NCI-H2171 treated with DMSO at 0.1 percent for 48 hours (cell line): ENCODE results near the gene PTH.

Experiments
- DNase-seq: peaks from one replicate; lab custom pipeline; 2025; lab: John Stamatoyannopoulos, UW

PTH gene

DNA sequence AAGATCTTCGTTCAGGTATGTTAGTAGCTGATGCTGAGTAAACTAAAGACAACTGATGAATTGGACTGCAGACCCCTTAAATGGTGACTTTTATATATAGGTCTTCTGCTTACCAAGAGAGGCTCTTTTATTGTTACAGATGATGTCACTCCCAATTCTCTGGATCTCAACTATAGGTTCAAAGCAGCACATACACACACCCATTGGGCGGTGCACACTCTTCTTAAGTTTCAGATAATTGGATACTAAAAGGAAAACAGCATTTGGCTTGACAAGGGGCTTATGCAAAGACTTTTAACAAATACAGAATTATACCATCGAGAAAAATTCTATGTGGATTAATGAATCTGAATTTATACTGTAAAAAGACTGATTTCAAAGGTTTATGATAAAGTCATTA is at the start of gene PTH:
Gene PTH, minus strand, starts transcription at position 69 of the 400 bp plus-strand sequence. CDS start 3,142 bp downstream, outside the sequence.
- DNase-seq = no peak

DNA sequence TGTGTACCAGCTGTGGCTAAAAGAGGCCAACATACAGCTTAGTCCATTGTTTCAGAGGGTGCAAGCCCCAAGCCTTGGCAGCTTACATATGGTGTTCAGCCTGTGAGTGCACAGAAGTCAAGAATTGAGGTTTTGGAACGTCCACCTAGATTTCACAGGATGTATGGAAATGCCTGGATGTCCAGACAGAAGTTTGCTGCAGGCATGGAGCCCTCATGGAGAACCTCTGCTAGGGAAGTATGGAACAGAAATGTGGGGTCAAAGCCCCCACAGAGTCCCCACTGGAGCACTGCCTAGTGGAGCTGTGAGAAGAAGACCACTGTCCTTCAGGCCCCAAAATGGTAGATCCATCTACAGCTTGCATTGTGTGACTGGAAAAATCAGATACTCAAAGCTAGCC is 42.2 kb upstream of the PTH start:
- no peak for DNase-seq

DNA sequence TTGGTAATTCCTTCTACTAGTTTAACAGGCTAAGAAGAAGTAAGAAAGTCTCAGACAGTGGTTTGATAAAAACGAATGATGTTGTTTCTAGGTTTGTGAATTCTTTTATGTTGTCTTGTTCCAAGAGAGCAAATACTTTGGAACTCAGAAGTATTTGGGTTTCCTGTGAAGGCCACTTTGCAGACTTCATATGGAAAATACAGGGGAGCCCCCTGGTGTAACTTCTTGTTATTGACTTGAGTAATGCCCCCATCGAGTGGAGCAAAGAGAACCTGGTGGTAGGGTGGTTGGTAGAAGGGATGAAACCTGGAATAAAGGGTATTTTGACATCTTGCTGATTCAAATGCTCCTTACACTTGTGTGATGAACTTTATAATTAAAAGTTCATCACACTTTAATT is 40.0 kb upstream of the PTH start:
- no peak for DNase-seq

DNA sequence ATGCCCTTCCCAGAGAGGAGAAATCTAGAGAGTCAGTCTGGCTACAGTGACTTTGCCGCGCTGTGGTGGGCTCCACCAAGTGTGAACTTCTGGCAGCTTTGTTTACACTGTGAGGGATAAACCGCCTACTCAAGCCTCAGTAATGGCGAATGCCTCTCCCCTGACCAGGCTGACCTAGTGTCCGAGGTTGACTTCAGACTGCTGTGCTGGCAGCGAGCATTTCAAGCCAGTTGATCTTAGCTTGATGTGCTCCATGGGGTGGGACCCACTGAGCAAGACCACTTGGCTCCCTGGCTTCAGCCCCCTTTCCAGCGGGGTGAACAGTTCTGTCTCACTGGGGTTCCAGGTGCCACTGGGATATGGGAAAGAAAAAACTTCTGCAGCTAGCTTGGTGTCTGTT is 38.6 kb upstream of the PTH start:
- DNase-seq = no peak

DNA sequence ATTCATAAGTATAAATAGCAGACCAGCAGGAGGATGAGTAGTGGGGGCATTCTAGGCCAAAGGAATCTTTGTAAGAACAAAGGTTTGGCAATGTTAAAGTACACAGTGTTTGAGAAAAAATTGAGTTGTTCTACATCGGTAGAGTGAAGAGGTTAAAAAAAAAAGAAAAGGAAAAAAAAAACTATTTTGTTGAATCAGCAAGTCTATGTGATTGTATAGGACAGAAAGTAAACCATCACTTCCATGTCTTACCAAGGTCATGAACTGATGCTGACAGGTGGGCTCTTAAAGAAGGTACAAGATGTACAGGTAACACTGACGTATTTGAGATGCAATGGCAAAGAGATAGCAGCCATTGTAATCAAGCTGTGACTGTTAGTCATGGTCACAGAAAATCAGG is 29.5 kb upstream of the PTH start:
- no peak for DNase-seq

DNA sequence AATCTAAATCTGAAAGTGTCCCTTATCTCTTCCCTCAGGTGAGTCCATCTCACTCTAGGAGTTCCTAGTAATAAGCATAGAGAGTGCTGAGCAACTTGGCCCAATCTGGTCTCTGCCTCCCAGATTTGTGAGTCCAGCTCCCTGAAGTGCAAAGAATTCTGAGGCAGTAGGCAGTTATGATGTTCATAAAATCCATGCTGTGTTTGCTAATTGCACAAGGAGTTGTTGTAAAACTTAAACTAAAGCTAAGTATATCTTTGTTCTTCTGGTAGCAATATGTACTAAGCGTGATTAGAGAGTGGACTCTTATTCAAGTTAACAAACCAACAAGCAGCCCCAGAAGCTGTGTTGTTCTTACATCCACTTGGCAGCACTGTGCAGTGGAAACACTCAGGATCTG is 7.6 kb upstream of the PTH start:
- DNase-seq = no peak

DNA sequence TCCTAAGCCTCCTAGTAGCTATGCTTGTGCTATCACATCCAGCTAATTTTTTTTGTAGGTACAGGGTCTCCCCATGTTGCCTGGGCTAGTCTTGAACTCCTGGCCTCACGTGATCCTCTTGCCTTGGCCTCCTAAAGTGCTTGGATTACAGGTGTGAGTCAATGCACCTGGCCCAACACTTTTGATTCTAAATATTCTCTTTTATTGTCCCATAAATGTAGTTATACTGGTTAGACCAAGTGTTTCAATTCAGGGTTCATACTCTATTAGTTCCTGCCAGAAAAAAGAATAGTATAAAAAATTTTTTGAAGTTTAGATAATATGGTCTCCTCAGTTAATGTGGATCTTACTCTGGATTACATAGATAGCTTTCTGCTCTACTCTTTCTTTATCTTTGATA is 6.7 kb upstream of the PTH start:
- no peak for DNase-seq

DNA sequence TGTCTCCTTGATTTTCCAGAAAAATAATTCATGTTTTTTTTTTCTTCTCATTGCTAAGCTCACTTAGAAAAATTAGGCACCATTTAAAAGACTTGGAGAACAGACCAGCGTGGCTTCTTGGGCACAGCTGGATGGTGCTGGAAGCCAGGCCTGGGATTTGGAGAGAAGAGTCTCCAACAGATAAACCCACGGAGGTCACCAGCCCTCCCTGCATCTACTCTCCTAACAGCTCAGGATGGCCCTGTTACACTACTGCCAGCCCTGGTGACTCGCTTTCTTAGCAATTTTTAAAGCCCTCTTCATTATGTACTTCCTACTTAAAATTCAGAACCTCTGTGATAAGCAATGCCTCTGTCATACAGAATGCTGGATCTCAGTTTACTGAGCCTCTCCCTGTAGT is 1.7 kb downstream of the PTH start:
- no peak for DNase-seq

DNA sequence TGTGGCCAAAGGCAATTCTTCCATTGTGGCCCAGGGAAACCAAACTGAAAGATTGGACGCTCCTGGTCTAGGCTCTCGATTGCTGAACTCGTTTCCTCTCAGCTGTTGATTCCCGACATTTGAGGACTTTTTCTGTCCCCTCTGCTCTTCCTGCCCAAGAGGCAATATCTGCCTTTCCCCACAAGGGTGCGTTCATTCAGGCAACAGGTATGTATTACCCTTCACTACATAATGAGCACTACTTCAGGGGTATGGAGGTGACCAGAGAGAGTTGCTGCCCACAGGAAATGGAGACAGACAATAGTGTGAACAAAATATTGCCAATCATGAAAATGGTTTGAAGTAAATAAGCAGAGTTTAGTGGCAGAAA is 8.2 kb downstream of the PTH start:
- DNase-seq = no peak

DNA sequence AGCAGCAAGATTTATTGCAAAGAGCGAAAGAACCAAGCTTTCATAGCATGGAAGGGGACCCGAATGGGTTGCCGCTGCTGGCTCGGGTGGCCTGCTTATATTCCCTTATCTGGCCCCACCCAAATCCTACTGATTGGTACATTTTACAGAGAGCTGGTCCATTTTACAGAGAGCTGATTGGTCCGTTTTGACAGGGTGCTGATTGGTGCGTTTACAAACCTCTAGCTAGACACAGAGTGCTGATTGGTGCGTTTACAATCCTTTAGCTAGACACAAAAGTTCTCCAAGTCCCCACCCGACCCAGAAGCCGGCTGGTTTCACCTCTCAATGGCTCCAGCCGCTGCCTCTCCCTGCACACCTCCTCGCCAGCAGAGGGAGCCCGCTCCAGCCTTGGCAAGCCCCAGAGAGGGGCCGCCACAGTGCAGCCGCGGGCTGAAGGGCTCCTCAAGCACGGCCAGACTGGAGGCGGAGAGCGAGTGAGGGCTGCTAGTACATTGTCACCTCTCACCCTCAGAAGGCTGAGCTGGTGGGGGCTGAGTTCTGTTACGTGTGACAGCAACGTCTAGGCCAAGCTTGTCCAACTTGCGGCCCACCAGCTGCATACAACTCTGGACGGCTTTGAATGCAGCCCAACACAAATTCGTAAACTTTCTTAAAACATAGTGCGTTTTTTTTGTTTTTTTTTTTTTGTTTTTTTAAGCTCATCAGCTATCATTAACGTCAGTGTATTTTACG is 8.7 kb downstream of the PTH start:
- DNase-seq = peak; percentile 37

DNA sequence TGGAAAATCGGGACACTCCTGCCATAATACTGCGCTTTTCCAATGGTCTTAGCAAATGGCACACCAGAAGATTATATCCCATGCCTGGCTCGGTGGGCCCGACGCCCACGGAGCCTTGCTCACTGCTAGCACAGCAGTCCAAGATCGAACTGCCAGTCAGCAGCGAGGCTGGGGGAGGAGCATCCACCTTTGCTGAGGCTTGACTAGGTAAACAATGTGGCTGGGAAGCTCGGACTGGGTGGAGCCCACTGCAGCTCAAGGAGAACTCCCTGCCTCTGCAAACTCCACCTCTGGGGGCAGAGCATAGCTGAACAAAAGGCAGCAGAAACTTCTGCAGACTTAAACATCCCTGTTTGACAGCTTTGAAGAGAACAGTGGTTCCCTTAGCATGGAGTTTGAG is 15.6 kb downstream of the PTH start:
- no peak for DNase-seq

DNA sequence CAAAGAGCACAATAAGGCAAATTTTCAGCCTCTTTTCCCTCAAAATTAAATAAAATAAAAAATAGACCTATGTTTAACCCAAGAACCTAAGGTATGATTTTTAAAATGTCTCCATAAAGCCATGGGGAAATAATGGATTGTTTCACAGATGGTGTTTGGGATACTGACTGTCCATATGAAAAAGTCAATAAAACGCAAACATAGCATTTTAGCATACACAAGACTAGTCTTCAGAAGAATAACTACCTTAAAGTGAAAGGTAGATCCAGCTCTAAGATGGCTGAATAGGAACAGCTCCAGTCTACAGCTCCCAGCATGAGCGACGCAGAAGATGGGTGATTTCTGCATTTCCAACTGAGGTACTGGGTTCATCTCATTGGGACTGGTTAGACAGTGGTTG is 16.1 kb downstream of the PTH start:
- DNase-seq = no peak

DNA sequence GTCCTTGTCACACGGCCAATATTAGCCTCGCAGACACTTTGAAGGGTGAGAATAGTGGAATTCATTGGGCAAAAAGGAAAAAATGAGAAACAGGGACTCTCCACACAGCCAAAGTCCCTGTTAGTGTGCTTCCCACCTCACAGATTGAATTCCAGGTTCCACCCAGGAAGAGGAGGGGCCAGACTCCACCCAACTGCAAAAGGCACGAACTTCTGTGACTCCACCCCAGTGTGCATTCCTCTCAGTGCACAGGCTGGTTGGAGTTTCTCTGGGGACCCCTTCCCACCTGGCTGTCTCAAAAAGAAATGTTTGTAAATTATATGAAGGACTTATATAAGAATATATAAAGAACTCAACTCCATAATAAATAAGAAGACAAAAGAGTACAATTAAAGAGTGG is 20.7 kb downstream of the PTH start:
- no peak for DNase-seq

DNA sequence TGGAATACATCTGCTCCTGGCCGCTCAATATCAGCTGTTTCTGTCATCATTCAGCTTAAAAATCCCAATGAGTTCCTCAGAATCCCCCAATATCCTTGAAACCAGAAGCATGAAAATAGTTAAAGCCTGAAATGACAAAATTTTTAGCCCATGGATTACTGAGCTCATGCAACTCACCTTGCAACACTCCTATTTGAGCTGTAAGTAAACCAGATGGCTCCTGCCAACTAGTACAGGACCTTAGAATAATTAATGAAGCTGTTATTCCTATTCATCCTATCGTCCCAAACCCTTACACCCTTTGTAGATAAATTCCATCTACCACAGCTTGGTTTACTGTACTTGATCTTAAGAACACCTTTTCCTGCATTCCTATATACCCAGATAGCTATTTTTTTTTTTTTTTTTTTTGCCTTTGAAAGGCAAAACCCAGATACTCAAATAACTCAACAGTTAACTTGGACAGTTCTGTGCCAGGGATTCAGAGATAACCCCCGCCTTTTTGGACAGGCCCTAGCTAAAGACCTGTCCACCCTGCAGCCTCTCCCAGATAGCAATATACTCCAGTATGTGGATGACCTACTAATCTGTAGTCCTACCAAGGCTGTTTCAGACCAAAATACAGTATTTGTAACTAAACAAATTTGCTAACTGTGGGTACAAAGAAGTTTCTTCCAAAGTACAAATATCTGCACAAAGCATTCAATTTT is 22.6 kb downstream of the PTH start:
- DNase-seq = no peak

DNA sequence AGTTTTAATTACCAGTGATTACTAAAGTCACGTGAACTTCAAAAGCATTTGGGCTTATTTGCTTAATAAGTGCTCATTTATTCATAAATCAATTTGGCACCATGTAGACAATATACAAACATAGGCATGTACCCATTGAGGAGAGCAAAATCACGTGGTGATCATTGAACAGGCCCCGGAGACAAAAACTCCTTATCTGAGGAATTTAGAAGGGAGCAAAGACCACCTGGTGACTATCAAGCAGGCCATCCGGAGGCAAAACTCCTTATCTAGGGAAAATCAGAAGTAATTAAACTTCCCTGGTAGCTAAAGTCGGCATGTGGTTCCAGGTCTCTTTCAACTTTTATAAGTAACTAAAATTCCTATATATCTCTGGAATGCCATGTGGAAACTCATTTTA is 27.0 kb downstream of the PTH start:
- no peak for DNase-seq

DNA sequence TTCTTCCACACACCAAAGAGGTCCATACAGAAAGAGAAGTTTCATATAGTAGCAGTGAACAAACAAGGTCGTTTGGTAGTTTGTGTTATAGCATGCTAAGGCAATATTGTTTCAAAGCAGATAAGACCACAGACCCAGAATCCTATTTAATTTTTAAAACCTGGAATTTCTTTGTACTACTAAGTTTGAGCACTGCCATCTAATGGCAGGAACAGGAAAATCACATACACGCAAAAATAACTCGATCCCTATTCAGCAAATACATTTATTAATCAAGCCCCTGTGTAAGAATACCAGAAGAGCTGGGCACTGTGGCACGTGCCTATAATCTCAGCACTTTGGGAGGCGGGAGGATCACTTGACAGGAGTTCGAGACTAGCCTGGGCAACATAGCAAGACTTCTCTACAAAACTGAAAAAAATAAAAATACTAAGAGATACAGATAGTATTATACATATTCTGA is 29.9 kb downstream of the PTH start:
- DNase-seq = peak; percentile 43

DNA sequence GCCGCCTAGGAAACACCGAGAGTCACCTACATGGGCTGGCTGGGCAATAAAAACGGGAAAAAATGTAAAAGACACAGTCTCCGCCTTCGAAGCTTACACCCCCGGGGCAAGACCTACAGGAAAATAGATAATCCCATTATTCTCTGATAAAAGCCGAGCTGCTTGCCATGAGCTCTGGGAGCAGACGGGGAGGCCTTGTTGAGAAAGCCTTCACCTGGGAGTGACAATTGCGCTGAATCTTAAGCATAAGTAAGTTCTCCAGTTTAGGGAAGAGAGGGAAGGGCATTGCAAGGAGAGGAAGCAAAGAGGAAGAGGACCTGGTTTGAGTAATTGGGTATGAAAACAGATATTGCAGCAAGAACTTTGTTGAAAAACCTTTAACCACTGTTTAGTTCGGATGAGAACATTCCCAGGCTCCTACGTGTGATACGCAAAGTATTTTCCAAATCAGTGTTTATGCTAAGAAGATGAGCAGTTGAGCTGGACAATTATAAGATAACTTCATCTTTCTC is 32.0 kb downstream of the PTH start:
- no peak for DNase-seq

DNA sequence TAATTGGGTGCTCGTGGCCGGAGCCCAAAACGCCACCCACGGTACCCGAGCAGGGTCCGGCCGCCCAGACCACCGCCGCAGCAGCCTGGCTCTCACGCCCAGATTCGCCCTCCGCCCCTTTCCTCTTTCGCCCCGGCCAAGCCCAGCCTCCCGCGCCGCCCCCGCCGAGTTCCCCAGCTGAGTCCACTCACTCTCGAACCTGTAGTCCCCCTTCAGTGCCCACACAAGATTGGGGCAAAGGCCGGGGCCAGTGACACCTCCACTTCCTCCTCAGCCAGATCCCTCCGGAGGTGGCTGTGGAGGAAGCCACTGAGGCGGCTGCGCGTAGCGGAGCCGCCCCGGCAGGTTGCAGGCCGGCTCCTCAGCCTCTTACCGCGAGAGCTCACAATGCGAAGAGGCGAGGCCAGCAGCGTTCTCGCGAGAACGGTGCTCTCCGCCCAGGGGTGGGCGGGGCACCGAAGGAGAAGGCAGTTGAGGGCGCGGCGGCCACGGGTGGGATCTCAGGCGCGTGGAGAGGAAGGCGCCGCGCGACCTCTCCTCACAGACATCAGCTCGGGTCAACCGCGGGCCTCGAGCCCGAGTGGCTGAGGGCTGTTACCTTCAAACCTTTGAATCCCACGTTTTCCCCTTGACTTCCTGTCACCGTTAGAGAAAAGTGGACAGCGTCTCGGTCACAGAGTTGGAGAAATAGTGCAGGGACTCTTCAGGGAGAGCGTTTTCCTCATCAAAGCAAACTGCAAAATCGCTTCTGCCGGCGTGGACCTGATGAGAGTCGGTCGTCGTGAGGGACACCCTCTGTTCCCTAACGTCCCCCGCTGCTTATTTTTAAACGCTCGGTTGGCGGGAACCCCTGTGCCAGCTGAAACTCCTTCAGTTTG is 32.7 kb downstream of the PTH start, which contains the start of gene BTBD10:
Gene BTBD10, minus strand, starts transcription at position 322 of the 878 bp plus-strand sequence. CDS start 18,098 bp downstream, outside the sequence.
- DNase-seq = peak; percentile 76

DNA sequence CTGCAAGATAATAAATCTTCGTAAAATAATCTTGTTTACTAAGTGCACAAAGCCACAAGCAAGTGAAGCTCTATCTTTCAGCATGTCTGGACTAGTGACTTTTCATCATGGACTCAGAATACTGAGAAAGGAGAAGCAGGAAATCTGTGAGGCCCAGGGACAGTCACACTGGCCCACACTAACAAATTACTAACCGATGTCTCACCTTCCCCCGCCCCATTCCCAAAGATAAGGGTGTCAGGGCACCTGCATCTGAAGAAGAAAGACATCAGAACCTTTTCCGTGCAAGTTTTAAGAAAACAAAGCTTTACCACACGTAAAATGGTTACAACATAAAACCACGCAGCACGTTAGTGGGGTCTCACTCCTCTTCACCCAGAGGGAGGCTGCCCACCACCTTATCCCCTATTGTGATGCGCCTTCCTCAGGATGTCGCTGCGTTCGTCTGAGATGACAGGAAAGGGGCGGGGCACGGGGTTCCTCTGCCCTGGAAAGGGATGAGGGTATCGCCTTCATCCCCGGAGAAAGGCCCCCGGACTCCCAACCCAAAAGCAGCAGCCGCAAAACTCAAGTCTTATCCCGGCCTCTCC is 33.4 kb downstream of the PTH start:
- DNase-seq = peak; percentile 44

DNA sequence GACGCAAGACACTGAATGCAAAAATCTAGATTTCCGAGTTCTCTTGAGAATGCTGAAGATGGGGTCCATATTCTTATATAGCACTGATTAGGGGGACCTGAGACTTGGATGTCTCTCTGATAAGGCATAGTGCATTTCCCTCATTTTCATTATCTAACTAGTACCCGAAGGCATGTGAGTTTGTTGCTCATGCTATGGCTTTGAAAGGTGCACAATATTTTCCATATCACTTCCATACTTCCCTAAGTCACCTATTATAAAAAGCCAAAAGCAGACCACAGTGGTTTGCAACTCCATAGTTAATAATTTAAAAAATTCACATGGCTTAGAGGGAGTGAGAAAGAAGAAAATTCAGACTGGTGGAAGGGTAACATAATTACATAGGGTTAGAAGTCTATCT is 34.5 kb downstream of the PTH start:
- DNase-seq = no peak

DNA sequence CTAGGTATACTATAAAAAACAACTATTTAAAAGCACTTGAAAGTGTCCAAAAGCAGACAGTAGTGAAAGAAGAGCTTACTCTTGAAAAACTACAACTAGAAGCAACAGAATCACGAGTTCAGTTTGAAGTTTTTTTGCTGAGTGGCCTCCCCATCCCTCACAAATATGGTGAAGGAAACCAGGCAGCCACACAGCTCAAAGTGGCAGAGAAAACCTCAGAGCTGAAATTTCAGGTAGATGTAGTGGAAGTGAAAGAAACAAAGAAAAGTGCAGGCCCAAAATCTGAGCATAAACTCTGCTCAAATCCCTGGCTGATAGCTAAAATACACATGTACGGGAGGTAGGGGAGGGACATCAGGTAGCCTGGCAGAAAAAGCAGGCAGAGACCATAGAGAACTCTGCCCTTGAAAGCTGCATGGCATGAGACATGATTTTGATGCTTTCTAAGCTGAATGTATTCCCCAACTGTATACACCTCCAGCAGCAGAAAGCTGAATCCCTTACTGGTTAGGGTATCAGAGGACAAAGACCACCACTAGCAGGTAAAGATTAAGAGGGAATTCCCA is 44.9 kb downstream of the PTH start:
- DNase-seq = no peak

DNA sequence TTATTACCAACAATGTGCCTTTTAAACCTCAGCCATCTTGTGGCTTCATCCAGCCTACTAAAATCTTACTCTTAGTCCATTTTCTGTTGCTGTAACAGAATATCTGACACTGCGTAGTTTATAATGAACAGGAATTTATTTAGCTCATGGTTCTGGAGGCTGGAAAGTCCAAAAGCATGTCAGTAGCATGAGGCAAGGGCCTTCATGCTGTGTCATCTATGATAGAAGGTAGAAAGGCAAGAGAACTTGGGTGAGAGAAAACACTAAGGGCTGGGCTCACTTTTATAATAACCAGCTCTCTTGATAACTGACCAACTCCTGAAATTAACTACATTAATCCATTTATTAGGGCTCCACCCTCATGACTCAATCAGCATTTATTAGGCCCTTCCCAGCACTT is 46.3 kb downstream of the PTH start:
- DNase-seq = no peak
